HCT116 (cell line): ENCODE data around the gene CEACAM19. TPM values are rescaled to one million over a fixed set of nuclear protein-coding genes. Genes with fewer than 3 reads are reported as not detected.

ENCODE experiments used
- ATAC-seq: fragments of 200-7000 bp; cut with Tn5 transposase; 2 replicates; pipeline ENCODE4 v1.9.1; 2020; ENCODE audit warnings: mild to moderate bottlenecking, moderate library complexity
- BruUV-seq: library from RNA; stranded (reverse); fragments of 400-500 nt; replicated peaks from 2 replicates; lab custom pipeline; 2021; lab: Mats Ljungman, UMichigan
- CTCF ChIA-PET: fragments of 300-600 bp; sonication (Branson Sonifier 250); formaldehyde crosslinking; loops from one replicate; lab custom pipeline; 2021; ENCODE audit warnings: antibody characterized with exemption; lab: Charles Lee
- POLR2A ChIA-PET: fragments of 300-600, 350-600 bp; sonication (Branson Sonifier 250); formaldehyde crosslinking; loops from one replicate; lab custom pipeline; 2021; ENCODE audit warnings: antibody characterized with exemption; lab: Charles Lee
- RAD21 ChIA-PET, 2 experiments: fragments of 300-600 bp; sonication (Branson Sonifier 250); formaldehyde crosslinking; loops; one replicate each; lab custom pipeline; 2023; ENCODE audit warnings: low total read pairs in 2 of 2; ENCODE audit not compliant: uncharacterized antibody in 2 of 2, unreplicated experiment in 2 of 2, low non-redundant PET in 1 of 2; lab: Charles Lee
- DNase-seq: peaks from one replicate; pipeline ENCODE4 v3.0.0-alpha.2; 2010; ENCODE audit warnings: low read depth, low spot score
- H2AFZ ChIP-seq: fragments of 200-600 bp; shearing (Covaris generic), sonication (generic); 2 replicates; pipeline ENCODE4 v1.6.1; 2017; ENCODE audit warnings: low read depth, mixed run types, mixed read lengths, antibody characterized with exemption, low read length; ENCODE audit not compliant: poor library complexity, severe bottlenecking
- H3K27ac ChIP-seq: 2 replicates; pipeline ENCODE4 v1.5.1; 2012; ENCODE audit warnings: low read depth, low read length
- H3K27me3 ChIP-seq: fragments of 200-600 bp; sonication (generic); 2 replicates; pipeline ENCODE4 v1.6.1; 2016; ENCODE audit warnings: mixed run types, low read length, mixed read lengths; ENCODE audit not compliant: insufficient read depth
- H3K36me3 ChIP-seq, 2 experiments: fragments of 200-500 bp in 1 of 2; fragments of 200-600 bp in 1 of 2; sonication (Bioruptor generic) in 1 of 2; sonication (generic) in 1 of 2; 2 replicates each; pipeline versions ENCODE4 v1.5.1 to v1.6.1; 2014 to 2016; ENCODE audit warnings: low read length in 2 of 2, inconsistent platforms in 1 of 2, mixed read lengths in 1 of 2, mixed run types in 1 of 2; ENCODE audit not compliant: insufficient read depth in 2 of 2, control insufficient read depth in 1 of 2
- H3K4me1 ChIP-seq, 2 experiments: fragments of 200-600 bp in 1 of 2; sonication (generic) in 1 of 2; 2 replicates each; pipeline versions ENCODE4 v1.5.1 to v1.6.1; 2012 to 2017; ENCODE audit warnings: low read length in 2 of 2, inconsistent platforms in 1 of 2, mild to moderate bottlenecking in 1 of 2, mixed read lengths in 1 of 2, mixed run types in 1 of 2, moderate library complexity in 1 of 2; ENCODE audit not compliant: insufficient read depth in 2 of 2, control insufficient read depth in 1 of 2
- H3K4me2 ChIP-seq: fragments of 200-600 bp; sonication (generic); 2 replicates; pipeline ENCODE4 v1.6.1; 2017; ENCODE audit warnings: mixed run types, low read length, mixed read lengths
- H3K4me3 ChIP-seq, 2 experiments: fragments of 200-600 bp in 1 of 2; sonication (generic) in 1 of 2; replicated peaks in 1 of 2; 2 replicates each; pipeline ENCODE4 v1.5.1; 2011 to 2016; ENCODE audit warnings: low read length in 2 of 2, control low read depth in 1 of 2, low read depth in 1 of 2, mild to moderate bottlenecking in 1 of 2, mixed read lengths in 1 of 2, mixed run types in 1 of 2
- H3K79me2 ChIP-seq: fragments of 200-600 bp; sonication (generic); 2 replicates; pipeline ENCODE4 v1.6.1; 2017; ENCODE audit warnings: mild to moderate bottlenecking, mixed run types, low read length, moderate library complexity, mixed read lengths; ENCODE audit not compliant: insufficient read depth
- H3K9ac ChIP-seq: fragments of 200-600 bp; sonication (generic); 2 replicates; pipeline ENCODE4 v1.6.1; 2016; ENCODE audit warnings: low read length, mixed read lengths
- H3K9me2 ChIP-seq: fragments of 200-600 bp; sonication (generic), shearing (Covaris generic); 2 replicates; pipeline ENCODE4 v1.6.1; 2017; ENCODE audit warnings: mixed run types, mild to moderate bottlenecking, moderate library complexity; ENCODE audit not compliant: insufficient read depth
- H3K9me3 ChIP-seq, 2 experiments: fragments of 200-500 bp in 1 of 2; fragments of 200-600 bp in 1 of 2; sonication (Bioruptor generic) in 1 of 2; sonication (generic) in 1 of 2; 2 replicates each; pipeline ENCODE4 v1.6.1; 2014 to 2017; ENCODE audit warnings: low read length in 2 of 2, mixed read lengths in 2 of 2, inconsistent platforms in 1 of 2, low read depth in 1 of 2, mild to moderate bottlenecking in 1 of 2, mixed run types in 1 of 2, moderate library complexity in 1 of 2; ENCODE audit not compliant: control insufficient read depth in 1 of 2, insufficient read depth in 1 of 2
- H4K20me1 ChIP-seq: fragments of 200-600 bp; sonication (generic), shearing (Covaris generic); 2 replicates; pipeline ENCODE4 v1.6.1; 2017; ENCODE audit warnings: mixed run types, mild to moderate bottlenecking, moderate library complexity; ENCODE audit not compliant: insufficient read depth
- CBX3 ChIP-seq: IDR thresholded peaks from 2 replicates; pipeline ENCODE4 v1.6.1; 2012; ENCODE audit warnings: low read depth
- EGR1 ChIP-seq: IDR thresholded peaks from 2 replicates; pipeline ENCODE4 v1.6.1; 2012; ENCODE audit warnings: low read depth
- EZH2 ChIP-seq: fragments of 200-600 bp; sonication (generic); IDR thresholded peaks from 2 replicates; pipeline ENCODE4 v1.6.1; 2017; ENCODE audit warnings: antibody characterized with exemption, mixed run types
- EZH2phosphoT487 ChIP-seq: fragments of 200-600 bp; IDR thresholded peaks from 2 replicates; pipeline ENCODE4 v1.6.1; 2018; ENCODE audit warnings: antibody characterized with exemption, borderline replicate concordance
- FOSL1 ChIP-seq: IDR thresholded peaks from 2 replicates; pipeline ENCODE4 v1.6.1; 2012; ENCODE audit warnings: low read depth
- JUND ChIP-seq: IDR thresholded peaks from 2 replicates; pipeline ENCODE4 v1.6.1; 2012
- MAX ChIP-seq: IDR thresholded peaks from 2 replicates; pipeline ENCODE4 v1.6.1; 2012
- POLR2A ChIP-seq: IDR thresholded peaks from 2 replicates; pipeline ENCODE4 v1.7.0; 2011; ENCODE audit warnings: borderline replicate concordance; ENCODE audit not compliant: insufficient read depth, insufficient read length; ENCODE audit errors: extremely low read depth
- POLR2AphosphoS5 ChIP-seq: IDR thresholded peaks from 2 replicates; pipeline ENCODE4 v1.6.1; 2011; ENCODE audit warnings: mild to moderate bottlenecking, low read depth, low read length, moderate library complexity
- RAD21 ChIP-seq: IDR thresholded peaks from 2 replicates; pipeline ENCODE4 v1.6.1; 2012; ENCODE audit warnings: low read depth, mild to moderate bottlenecking
- SIN3A ChIP-seq: IDR thresholded peaks from 2 replicates; pipeline ENCODE4 v1.6.1; 2012; ENCODE audit warnings: low read depth
- SP1 ChIP-seq: IDR thresholded peaks from 2 replicates; pipeline ENCODE4 v1.6.1; 2012; ENCODE audit warnings: low read depth
- SRF ChIP-seq: IDR thresholded peaks from 2 replicates; pipeline ENCODE4 v1.6.1; 2012; ENCODE audit warnings: low read depth
- TCF7L2 ChIP-seq: IDR thresholded peaks from 2 replicates; pipeline ENCODE4 v1.7.0; 2011; ENCODE audit warnings: borderline replicate concordance, inconsistent platforms; ENCODE audit not compliant: insufficient read depth, insufficient read length; ENCODE audit errors: extremely low read depth
- YY1 ChIP-seq: IDR thresholded peaks from 2 replicates; pipeline ENCODE4 v1.6.1; 2011; ENCODE audit warnings: low read length, low read depth, moderate library complexity, mild to moderate bottlenecking; ENCODE audit not compliant: insufficient replicate concordance; ENCODE audit errors: extremely low read depth
- ZBTB33 ChIP-seq: IDR thresholded peaks from 2 replicates; pipeline ENCODE4 v1.6.1; 2011; ENCODE audit warnings: mild to moderate bottlenecking, low read length, moderate library complexity; ENCODE audit not compliant: insufficient replicate concordance; ENCODE audit errors: extremely low read depth
- ZFX ChIP-seq: fragments of 450-650 bp; IDR thresholded peaks from 2 replicates; pipeline ENCODE4 v1.6.1; 2017
- ZNF274 ChIP-seq: fragments of 200-500 bp; sonication (Bioruptor generic); IDR thresholded peaks from 2 replicates; pipeline ENCODE4 v1.6.1; 2014; ENCODE audit warnings: mild to moderate bottlenecking, low read depth, low read length, inconsistent platforms
- intact Hi-C: fragments of 100-400 bp; cut with micrococcal nuclease; formaldehyde crosslinking; loops from 2 replicates; pipeline ENCODE4 v1.10.0; 2022
- total RNA-seq: library from RNA; stranded (reverse); gene quantifications from one replicate; pipeline ENCODE4 v1.2.1, GENCODE V29; 2021; ENCODE audit not compliant: unreplicated experiment
- TF ChIP-seq, protein P1 (sequence below), 3 experiments: fragments of 200-600 bp in 1 of 3; sonication (generic) in 1 of 3; IDR thresholded peaks in 2 of 3; conservative IDR thresholded peaks in 1 of 3; 2 replicates each; pipeline ENCODE4 v1.5.1; 2012 to 2017; ENCODE audit warnings: low read depth in 2 of 3, low read length in 2 of 3, antibody characterized with exemption in 1 of 3, borderline replicate concordance in 1 of 3, control low read depth in 1 of 3, mild to moderate bottlenecking in 1 of 3, mixed read lengths in 1 of 3, mixed run types in 1 of 3, moderate library complexity in 1 of 3; ENCODE audit not compliant: insufficient read depth in 1 of 3
- TF ChIP-seq, protein P2 (sequence below): IDR thresholded peaks from 2 replicates; pipeline ENCODE4 v1.6.1; 2012

The CEACAM19 gene
- total RNA-seq, 1 experiment from 2014 or later: 4.0 TPM

DNA sequence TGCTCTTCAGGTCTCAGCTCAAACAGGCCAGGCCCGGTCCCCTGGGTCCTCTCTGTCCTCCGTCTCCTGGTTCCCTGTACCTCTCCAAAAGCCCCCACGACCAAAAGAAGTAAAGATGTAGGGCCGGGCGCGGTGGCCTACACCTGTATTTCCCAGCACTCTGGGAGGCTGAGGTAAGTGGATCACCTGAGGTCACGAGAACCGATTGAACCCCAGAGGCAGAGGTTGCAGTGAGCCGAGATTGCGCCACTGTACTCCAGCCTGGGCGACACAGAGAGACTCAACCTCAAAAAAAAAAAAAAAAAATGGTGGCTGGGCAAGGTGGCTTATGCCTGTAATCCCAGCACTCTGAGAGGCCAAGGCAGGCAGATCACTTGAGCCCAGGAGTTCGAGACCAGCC, 55.2 kb downstream of the CEACAM19 start:
- H3K27me3 ChIP-seq: no peaks in the 10 kb centered on the region
- H3K4me1 ChIP-seq: peaks cover 22 to 40% of the 10 kb centered on the region in 2 experiments
- H3K9ac ChIP-seq: no peak overlapping the region
- no peak overlapping the region for H2AFZ ChIP-seq
- DNase-seq (no peak), ATAC-seq (no peak)
- H3K4me3 ChIP-seq: no peak overlapping the region
- H4K20me1 ChIP-seq: no peaks in the 10 kb centered on the region
- TF ChIP-seq YY1 (no peak), CBX3 (no peak), EZH2 (no peak), MAX (no peak), POLR2AphosphoS5 (no peak), SIN3A (no peak), EZH2phosphoT487 (no peak), ZFX (no peak), RAD21 (no peak), ZBTB33 (no peak), ZNF274 (no peak), TCF7L2 (no peak), SP1 (no peak), JUND (no peak), FOSL1 (no peak), SRF (no peak), POLR2A (no peak), EGR1 (no peak)
- TF ChIP-seq, protein P1, sequence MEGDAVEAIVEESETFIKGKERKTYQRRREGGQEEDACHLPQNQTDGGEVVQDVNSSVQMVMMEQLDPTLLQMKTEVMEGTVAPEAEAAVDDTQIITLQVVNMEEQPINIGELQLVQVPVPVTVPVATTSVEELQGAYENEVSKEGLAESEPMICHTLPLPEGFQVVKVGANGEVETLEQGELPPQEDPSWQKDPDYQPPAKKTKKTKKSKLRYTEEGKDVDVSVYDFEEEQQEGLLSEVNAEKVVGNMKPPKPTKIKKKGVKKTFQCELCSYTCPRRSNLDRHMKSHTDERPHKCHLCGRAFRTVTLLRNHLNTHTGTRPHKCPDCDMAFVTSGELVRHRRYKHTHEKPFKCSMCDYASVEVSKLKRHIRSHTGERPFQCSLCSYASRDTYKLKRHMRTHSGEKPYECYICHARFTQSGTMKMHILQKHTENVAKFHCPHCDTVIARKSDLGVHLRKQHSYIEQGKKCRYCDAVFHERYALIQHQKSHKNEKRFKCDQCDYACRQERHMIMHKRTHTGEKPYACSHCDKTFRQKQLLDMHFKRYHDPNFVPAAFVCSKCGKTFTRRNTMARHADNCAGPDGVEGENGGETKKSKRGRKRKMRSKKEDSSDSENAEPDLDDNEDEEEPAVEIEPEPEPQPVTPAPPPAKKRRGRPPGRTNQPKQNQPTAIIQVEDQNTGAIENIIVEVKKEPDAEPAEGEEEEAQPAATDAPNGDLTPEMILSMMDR (IDR thresholded peaks at IDR 0.05 in 2 of 3, conservative IDR thresholded peaks at IDR 0.05 in 1 of 3; ENCODE audit: borderline replicate concordance in 1 of 3, insufficient read depth in 1 of 3, low read depth in 2 of 3, low read length in 2 of 3): no peak
- TF ChIP-seq, protein P2, sequence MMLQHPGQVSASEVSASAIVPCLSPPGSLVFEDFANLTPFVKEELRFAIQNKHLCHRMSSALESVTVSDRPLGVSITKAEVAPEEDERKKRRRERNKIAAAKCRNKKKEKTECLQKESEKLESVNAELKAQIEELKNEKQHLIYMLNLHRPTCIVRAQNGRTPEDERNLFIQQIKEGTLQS: no peak
- intact Hi-C loops: no loop called here
- ChIA-PET RAD21 (interaction anchor here (0.7 to 4.6 kb wide), 3 partner anchors 45 to 59 kb away, joined by 4 to 75 read pairs (median 75); no protein-coding TSS in a partner anchor), POLR2A (no interaction called here), CTCF (interaction anchor here (6.1 kb wide), 1 partner anchor 46 kb away, joined by 219 read pairs; no protein-coding TSS in a partner anchor)
- H3K27ac ChIP-seq: no peak overlapping the region
- no peaks in the 10 kb centered on the region for H3K9me3 ChIP-seq
- BruUV-seq: no TSS peak
- H3K4me2 ChIP-seq: no peak overlapping the region
- H3K79me2 ChIP-seq: no peaks in the 10 kb centered on the region
- no peaks in the 10 kb centered on the region for H3K9me2 ChIP-seq
- H3K36me3 ChIP-seq: no peaks in the 10 kb centered on the region
